H4 (cell line): ENCODE data around the gene RRAS. TPM values are rescaled to one million over a fixed set of nuclear protein-coding genes. Genes with fewer than 3 reads are reported as not detected.

Experiments used
- DNase-seq: peaks from one replicate; pipeline ENCODE4 v3.0.0-alpha.2; 2015; ENCODE audit warnings: low spot score
- total RNA-seq: library from RNA; depleted of rRNA; stranded (reverse); fragments of >200 nt; shearing (Covaris generic); gene quantifications from 2 replicates; pipeline ENCODE4 v1.2.3, GENCODE V29; 2014; rRNA removed

The RRAS gene
- total RNA-seq, 1 experiment from 2014 or later = 22.7 TPM

GRCh38 chr19:49595819-49596404, 44.0 kb downstream of the RRAS start:
- no peak for DNase-seq

- no peak for DNase-seq
Observed at GRCh38 chr19:49594993-49595818, 44.7 kb downstream of the RRAS start.

DNA sequence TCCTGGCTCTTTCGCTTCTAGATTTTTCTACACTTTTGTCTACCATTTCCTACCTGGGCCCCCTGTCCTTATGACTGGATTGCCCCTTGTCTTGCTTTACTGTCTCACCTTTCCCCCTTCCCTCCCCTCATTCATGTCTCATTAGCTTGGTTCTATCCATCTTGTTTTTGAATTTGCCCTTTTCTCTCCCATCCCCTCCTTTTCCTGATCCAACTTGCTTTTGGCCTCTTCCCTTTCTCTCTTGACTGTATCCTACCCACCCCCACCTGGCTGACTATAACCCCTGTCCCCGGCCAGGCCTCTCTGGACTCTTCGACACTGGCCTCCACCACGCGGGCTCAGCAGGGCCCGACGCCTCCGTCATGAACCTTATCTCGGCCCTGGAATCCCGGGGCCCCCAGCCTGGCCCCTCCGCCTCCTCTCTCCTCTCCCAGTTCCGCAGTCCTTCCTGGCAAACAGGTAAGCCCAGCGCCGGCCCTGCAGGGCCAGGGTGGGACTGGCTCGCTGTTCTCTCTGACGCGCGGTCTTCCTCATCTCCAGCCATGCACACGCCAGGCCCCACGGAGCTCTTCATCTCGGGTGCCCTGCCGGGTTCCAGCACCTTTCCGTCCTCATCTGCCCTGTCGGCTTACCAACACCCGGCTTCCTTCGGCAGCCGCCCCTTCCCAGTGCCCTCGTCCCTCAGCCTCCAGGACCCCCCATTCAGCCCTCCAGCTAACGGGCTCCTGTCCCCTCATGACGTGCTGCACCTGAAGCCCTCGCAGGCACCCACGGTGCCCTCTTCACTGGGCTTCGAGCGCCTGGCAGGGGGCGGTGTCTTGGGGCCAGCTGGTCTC, 45.6 kb downstream of the RRAS start:
- no peak for DNase-seq

DNA sequence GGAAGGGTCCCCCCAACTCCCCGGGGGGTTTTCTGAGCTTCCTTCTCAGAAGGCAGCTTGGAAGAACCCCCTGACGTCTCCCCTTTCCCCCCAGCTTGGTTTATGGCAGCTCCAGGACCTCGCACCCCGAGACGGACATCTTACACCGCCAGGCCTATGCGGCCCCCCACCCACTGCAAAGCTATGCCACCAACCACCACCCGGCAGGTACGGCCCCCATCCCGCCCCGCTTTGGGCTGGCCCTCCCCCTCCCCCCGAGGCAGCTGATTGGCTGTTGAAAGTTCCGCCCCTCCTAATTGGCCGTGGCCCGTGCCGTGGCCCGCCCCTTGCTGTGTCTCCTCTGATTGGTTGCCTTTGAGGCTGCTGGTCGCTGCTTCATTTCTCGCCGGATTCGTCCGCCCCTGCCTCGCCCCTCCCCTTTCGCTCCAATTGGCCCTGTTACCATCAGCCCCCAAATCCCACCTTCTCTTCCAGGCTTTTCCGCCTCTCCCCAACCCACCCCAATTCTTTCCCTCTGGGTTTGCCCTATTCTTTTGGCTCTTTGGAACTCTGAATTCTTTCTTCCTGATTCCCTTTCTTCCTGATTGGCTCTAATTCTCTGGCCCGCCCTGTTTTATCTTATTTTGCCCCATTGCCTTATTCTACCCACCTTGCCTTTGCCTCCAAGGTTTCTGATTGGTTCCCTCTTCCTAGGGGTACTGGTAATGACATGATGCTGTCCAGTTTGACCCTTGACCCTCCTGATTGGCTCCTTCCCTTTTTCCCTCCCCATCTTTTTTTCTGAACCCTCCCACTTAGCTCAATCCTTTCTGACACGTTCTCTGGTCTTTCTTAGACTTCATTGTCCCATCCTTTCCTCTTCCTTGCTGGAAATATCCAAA, 46.5 kb downstream of the RRAS start:
- DNase-seq = peak; percentile 58

GRCh38 chr19:49592486-49593232, 47.3 kb downstream of the RRAS start:
- no peak for DNase-seq

DNA sequence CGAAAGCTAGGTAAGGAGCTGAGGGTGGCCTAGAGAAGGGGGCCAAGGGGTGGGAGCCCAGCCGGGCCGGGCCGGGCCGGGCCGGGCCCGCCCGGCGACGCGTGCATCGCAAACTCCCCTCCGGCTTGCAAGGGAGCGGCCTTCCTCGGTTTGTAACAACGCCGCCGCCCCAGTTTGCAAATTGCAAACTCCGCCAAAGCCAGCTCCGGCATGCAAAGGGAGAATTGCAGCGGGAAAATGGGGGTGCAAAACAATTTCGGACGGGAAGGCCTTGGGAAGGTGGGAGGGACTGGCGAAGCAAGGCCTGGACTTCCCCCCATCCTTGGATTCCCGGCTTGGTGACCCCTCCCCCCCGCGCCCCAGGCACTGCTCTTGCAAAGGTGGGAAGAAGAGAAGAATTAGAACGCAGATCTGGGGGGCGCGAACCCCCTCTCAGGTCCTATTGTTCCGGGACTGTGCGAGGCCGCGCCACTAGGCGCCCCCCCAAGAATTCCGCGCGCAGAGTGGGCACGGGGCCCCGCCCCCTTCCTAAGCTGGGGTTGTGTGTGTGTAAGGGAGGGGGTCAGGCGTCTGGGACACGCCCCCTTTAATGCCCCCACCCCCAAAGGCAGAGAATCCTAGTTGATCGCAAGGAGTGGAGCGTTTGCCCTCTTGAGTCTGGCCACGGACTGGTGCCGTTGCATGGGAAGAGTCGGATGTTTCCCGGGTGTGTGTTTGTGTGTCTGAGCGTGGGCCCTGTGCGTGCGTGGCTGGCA, 48.0 kb downstream of the RRAS start:
- no peak for DNase-seq

GRCh38 chr19:49590971-49591730, 48.8 kb downstream of the RRAS start, which contains the start of gene PRR12:
Gene PRR12 (plus strand): TSS chr19:49591182. CDS start chr19:49591655, 473 bp downstream.
- DNase-seq = peak; percentile 72

GRCh38 chr19:49590071-49590970, 49.6 kb downstream of the RRAS start:
- peak; percentile 98 for DNase-seq

GRCh38 chr19:49589502-49589905, 50.4 kb downstream of the RRAS start:
- DNase-seq = no peak

GRCh38 chr19:49588365-49589122, 51.4 kb downstream of the RRAS start:
- no peak for DNase-seq

GRCh38 chr19:49587227-49587626, 52.7 kb downstream of the RRAS start:
- no peak for DNase-seq

Other genes with a start within 250 kb of the RRAS start
- gene PTH2, start 216.7 kb downstream of the RRAS start, total RNA-seq = not detected in 2 replicates
- not detected in 2 replicates for gene GFY, start 214.8 kb downstream of the RRAS start, total RNA-seq
- 0.25 and 0.45 TPM in 2 replicates for gene SLC17A7, start 198.6 kb downstream of the RRAS start, total RNA-seq
- gene PIH1D1, start 188.3 kb downstream of the RRAS start, total RNA-seq = 99.2 and 113 TPM in 2 replicates
- gene ALDH16A1, start 186.9 kb downstream of the RRAS start, total RNA-seq = 17.0 and 25.7 TPM in 2 replicates
- gene FLT3LG, start 165.9 kb downstream of the RRAS start, total RNA-seq = 2.6 and 6.0 TPM in 2 replicates
- 3,219 and 3,620 TPM in 2 replicates for gene RPL13A, start 152.5 kb downstream of the RRAS start, total RNA-seq
- 6,191 and 6,227 TPM in 2 replicates for gene RPS11, start 143.7 kb downstream of the RRAS start, total RNA-seq
- 2.3 and 2.7 TPM in 2 replicates for gene FCGRT, start 127.5 kb downstream of the RRAS start, total RNA-seq
- 6.1 and 7.6 TPM in 2 replicates for gene RCN3, start 112.1 kb downstream of the RRAS start, total RNA-seq
- 95.7 and 114 TPM in 2 replicates for gene NOSIP, start 59.6 kb downstream of the RRAS start, total RNA-seq
- gene PRRG2, start 58.8 kb downstream of the RRAS start, total RNA-seq = 0.56 TPM in 1 of 2 replicates, not detected in the other
- gene PRR12, start 49.0 kb downstream of the RRAS start, total RNA-seq = 0.99 and 1.0 TPM in 2 replicates
- 13.9 and 17.5 TPM in 2 replicates for gene SCAF1, start 2.1 kb upstream of the RRAS start, total RNA-seq
- gene IRF3, start 25.7 kb upstream of the RRAS start, total RNA-seq = 123 and 133 TPM in 2 replicates
- gene BCL2L12, start 25.8 kb upstream of the RRAS start, total RNA-seq = 9.0 and 14.8 TPM in 2 replicates
- gene PRMT1, start 37.1 kb upstream of the RRAS start, total RNA-seq = 629 and 716 TPM in 2 replicates
- gene ADM5, start 49.5 kb upstream of the RRAS start, total RNA-seq = 0.08 and 1.4 TPM in 2 replicates
- 1.6 and 2.6 TPM in 2 replicates for gene CPT1C, start 51.0 kb upstream of the RRAS start, total RNA-seq
- gene TSKS, start 123.2 kb upstream of the RRAS start, total RNA-seq = not detected in 2 replicates
- gene AP2A1, start 126.9 kb upstream of the RRAS start, total RNA-seq = 55.5 and 61.1 TPM in 2 replicates
- 26.2 and 31.7 TPM in 2 replicates for gene FUZ, start 173.1 kb upstream of the RRAS start, total RNA-seq
- gene MED25, start 178.1 kb upstream of the RRAS start, total RNA-seq = 16.1 TPM in 2 replicates
- 99.9 and 101 TPM in 2 replicates for gene PTOV1, start 211.0 kb upstream of the RRAS start, total RNA-seq
- gene PNKP, start 227.4 kb upstream of the RRAS start, total RNA-seq = 20.5 and 22.7 TPM in 2 replicates
- 12.8 and 13.4 TPM in 2 replicates for gene AKT1S1, start 237.2 kb upstream of the RRAS start, total RNA-seq
- gene TBC1D17, start 237.6 kb upstream of the RRAS start, total RNA-seq = 2.6 and 6.8 TPM in 2 replicates